ENCODE results near the gene TMOD3. TPM values are rescaled to one million over a fixed set of nuclear protein-coding genes. Genes with fewer than 3 reads are reported as not detected.

TMOD3 gene
- total and polyA plus RNA-seq, 2 of the 8 experiments (the other 6 are each of a cell fraction or from before 2014, with no cell fraction given): 3.9 to 29.0 TPM

GRCh38 chr15:51889486-51889885 is 60.0 kb downstream of the TMOD3 start:
- POLR2A ChIA-PET (ENCODE audit: partially characterized antibody): no interaction called here
- TF ChIP-seq NANOG (IDR thresholded peaks at IDR 0.05; ENCODE audit: insufficient read depth, low read depth, low read length, poor library complexity, severe bottlenecking) (no peak), RAD21 (IDR thresholded peaks at IDR 0.05 in 1 of 2, conservative IDR thresholded peaks at IDR 0.05 in 1 of 2; ENCODE audit: low read depth in 2 of 2, low read length in 2 of 2) (no peak), TAF7 (optimal IDR thresholded peaks at IDR 0.05; ENCODE audit: borderline replicate concordance, low read depth, low read length) (no peak), ASH2L (IDR thresholded peaks at IDR 0.05; ENCODE audit: low read length) (no peak), GABPA (IDR thresholded peaks at IDR 0.05; ENCODE audit: borderline replicate concordance, insufficient read depth, low read length) (no peak), FOSL1 (IDR thresholded peaks at IDR 0.05; ENCODE audit: insufficient read depth, low read depth, low read length) (no peak), JUN (IDR thresholded peaks at IDR 0.05; ENCODE audit: low read depth, low read length) (no peak), CEBPB (IDR thresholded peaks at IDR 0.05; ENCODE audit: low read depth, low read length) (no peak), TCF12 (IDR thresholded peaks at IDR 0.05; ENCODE audit: low read depth, low read length) (no peak), CREB1 (IDR thresholded peaks at IDR 0.05) (no peak), SIRT6 (IDR thresholded peaks at IDR 0.05; ENCODE audit: low read length) (no peak), SP1 (IDR thresholded peaks at IDR 0.05; ENCODE audit: low read depth, low read length) (no peak), POLR2AphosphoS5 (IDR thresholded peaks at IDR 0.05; ENCODE audit: low read depth, low read length) (no peak), MAX (IDR thresholded peaks at IDR 0.05) (no peak), SAP30 (IDR thresholded peaks at IDR 0.05; ENCODE audit: insufficient read depth, insufficient replicate concordance, low read length) (no peak)

More at GRCh38 chr15:51889486-51889885, 60.0 kb downstream of the TMOD3 start:
- Histone ChIP-seq H3K9ac (replicated peaks in 1 of 4; ENCODE audit: extremely low read depth in 1 of 4, low read depth in 3 of 4, low read length in 3 of 4) (no peak overlapping the region), H3K4me1 (replicated peaks in 1 of 4; ENCODE audit: control insufficient read depth in 3 of 4, insufficient read depth in 4 of 4, low read length in 3 of 4) (no peaks in the 10 kb centered on the region), H3K23ac (ENCODE audit: insufficient read length) (no peak overlapping the region), H2AK5ac (ENCODE audit: low read depth, low read length) (no peak overlapping the region), H2BK12ac (ENCODE audit: low read depth, low read length) (no peak overlapping the region), H3K4me3 (ENCODE audit: extremely low read depth in 1 of 4, insufficient read depth in 2 of 4, low read depth in 3 of 4, low read length in 4 of 4) (no peak overlapping the region), H3K4ac (replicated peaks; ENCODE audit: insufficient read length, low read depth, low read length) (no peak overlapping the region), H3K56ac (replicated peaks; ENCODE audit: insufficient read length, low read depth, low read length) (no peak overlapping the region), H3K18ac (ENCODE audit: extremely low read depth, low read length) (no peak overlapping the region), H2BK5ac (ENCODE audit: low read depth, low read length) (no peak overlapping the region), H3K23me2 (ENCODE audit: low read depth, low read length) (no peaks in the 10 kb centered on the region), H4K20me1 (replicated peaks in 1 of 2; ENCODE audit: control insufficient read depth in 1 of 2, insufficient read depth in 2 of 2, low read length in 2 of 2) (no peaks in the 10 kb centered on the region), H4K8ac (ENCODE audit: extremely low read depth, insufficient read depth, low read length) (no peak overlapping the region), H3K27me3 (replicated peaks in 1 of 4; ENCODE audit: control insufficient read depth in 3 of 4, extremely low read depth in 1 of 4, insufficient read depth in 3 of 4, low read length in 3 of 4) (no peaks in the 10 kb centered on the region), H2BK15ac (ENCODE audit: low read length) (no peak overlapping the region), H2BK120ac (replicated peaks; ENCODE audit: low read depth, low read length) (no peak overlapping the region), H3K36me3 (ENCODE audit: control insufficient read depth in 2 of 4, insufficient read depth in 4 of 4, low read length in 3 of 4) (no peaks in the 10 kb centered on the region; a peak in 2 of 8 replicates), H4K5ac (ENCODE audit: insufficient read length, low read depth, low read length) (no peak overlapping the region), H2AFZ (ENCODE audit: low read length) (no peak overlapping the region), H4K91ac (replicated peaks; ENCODE audit: insufficient read length, low read length) (no peak overlapping the region), H3K79me1 (ENCODE audit: low read depth, low read length) (no peaks in the 10 kb centered on the region), H3K9me3 (ENCODE audit: insufficient read depth in 2 of 2, low read depth in 1 of 2, low read length in 1 of 2) (peaks cover 0 to 10% of the 10 kb centered on the region in 2 experiments; a peak in 1 of 4 replicates), H3K27ac (ENCODE audit: low read depth, low read length) (no peak overlapping the region), H3K14ac (ENCODE audit: insufficient read length) (no peak overlapping the region), H3K79me2 (ENCODE audit: control insufficient read depth in 1 of 2, insufficient read depth in 2 of 2, low read length in 2 of 2) (no peaks in the 10 kb centered on the region), H3K4me2 (ENCODE audit: insufficient read depth in 1 of 2, low read depth in 2 of 2, low read length in 2 of 2) (no peak overlapping the region), H2BK20ac (ENCODE audit: low read length) (no peak overlapping the region)
- CTCF ChIA-PET (ENCODE audit: partially characterized antibody): interaction anchor here (0.6 to 3.6 kb wide), 21 partner anchors 9 to 239 kb away, joined by 3 to 34 read pairs (median 5); partner anchors contain the start of gene TMOD3
- FAIRE-seq: no peak
- 93% methylated on average over 2 of the region's 2 CpGs; no CpG with 5 or more reads in 1 of the 2 experiments for WGBS, 2 experiments (ENCODE audit: extremely low coverage in 1 of 2, insufficient coverage in 1 of 2, insufficient read length in 1 of 2, insufficient replicate concordance in 2 of 2, low coverage in 1 of 2, low lambda C conversion rate in 2 of 2, missing lambda C conversion rate in 1 of 2)
- no peak for DNase-seq (ENCODE audit: low read depth in 1 of 2, low spot score in 2 of 2)
